Neural cell (in vitro differentiated cells): ENCODE data around the gene CD2.

Experiments
- CTCF ChIP-seq: fragments of 450-650 bp; IDR thresholded peaks from 2 replicates; pipeline ENCODE4 v1.5.1; 2014; ENCODE audit warnings: antibody characterized with exemption, mild to moderate bottlenecking, moderate library complexity; ENCODE audit not compliant: poor library complexity, severe bottlenecking
- EZH2 ChIP-seq: fragments of 200-600, 300-800 bp; shearing (Covaris generic), sonication (generic); IDR thresholded peaks from 2 replicates; pipeline ENCODE4 v1.6.1; 2014; ENCODE audit warnings: antibody characterized with exemption, low read length, borderline replicate concordance, mild to moderate bottlenecking; ENCODE audit not compliant: insufficient read depth, poor library complexity, severe bottlenecking
- POLR2AphosphoS5 ChIP-seq: IDR thresholded peaks from 2 replicates; pipeline ENCODE4 v1.6.1; 2012
- RAD21 ChIP-seq: fragments of 450-650 bp; conservative IDR thresholded peaks from 2 replicates; pipeline ENCODE4 v1.6.1; 2014; ENCODE audit warnings: antibody characterized with exemption, mild to moderate bottlenecking, moderate library complexity
- REST ChIP-seq: IDR thresholded peaks from 2 replicates; pipeline ENCODE4 v1.6.1; 2012; ENCODE audit warnings: borderline replicate concordance
- TAF1 ChIP-seq: IDR thresholded peaks from 2 replicates; pipeline ENCODE4 v1.6.1; 2012; ENCODE audit warnings: low read depth

GRCh38 chr1:116760487-116760886 is 6.3 kb downstream of the CD2 start:
- no peak for TF ChIP-seq POLR2AphosphoS5
- TF ChIP-seq EZH2: no peak
- no peak for TF ChIP-seq CTCF
- no peak for TF ChIP-seq TAF1
- no peak for TF ChIP-seq RAD21
- no peak for TF ChIP-seq REST
